BLaER1 treated with 17β-estradiol and CSF1 and Interleukin-3, amounts not matched to agents 10 nM and 100 nM (cell line): ENCODE data around the gene STEAP3.

Experiments used
- H3K27ac ChIP-seq, 11 experiments: shearing (Covaris generic); formaldehyde crosslinking; 2 replicates each; pipeline ENCODE4 v1.8.1; 2022
- H3K27me3 ChIP-seq, 11 experiments: shearing (Covaris generic); formaldehyde crosslinking; 2 replicates each; pipeline ENCODE4 v1.8.1; 2022
- H3K36me3 ChIP-seq, 11 experiments: shearing (Covaris generic); formaldehyde crosslinking; 2 replicates each; pipeline ENCODE4 v1.8.1; 2022
- H3K4me1 ChIP-seq, 10 experiments: shearing (Covaris generic); formaldehyde crosslinking; 2 replicates each; pipeline ENCODE4 v1.8.1; 2022
- H3K4me2 ChIP-seq, 11 experiments: shearing (Covaris generic); formaldehyde crosslinking; 2 replicates each; pipeline ENCODE4 v1.8.1; 2022
- H3K4me3 ChIP-seq, 10 experiments: shearing (Covaris generic); formaldehyde crosslinking; 2 replicates each; pipeline ENCODE4 v1.8.1; 2022
- H3K9ac ChIP-seq, 11 experiments: shearing (Covaris generic); formaldehyde crosslinking; 2 replicates each; pipeline ENCODE4 v1.8.1; 2022
- H3K9me3 ChIP-seq, 11 experiments: shearing (Covaris generic); formaldehyde crosslinking; replicated peaks in 1 of 11; 2 replicates each; pipeline ENCODE4 v1.8.1; 2022
- H4K20me1 ChIP-seq, 11 experiments: shearing (Covaris generic); formaldehyde crosslinking; 2 replicates each; pipeline ENCODE4 v1.8.1; 2022
- Cebpa-rat ChIP-seq, 11 experiments: shearing (Covaris generic); IDR thresholded peaks; 2 replicates each; pipeline ENCODE4 v1.8.1; 2022

The STEAP3 gene

DNA sequence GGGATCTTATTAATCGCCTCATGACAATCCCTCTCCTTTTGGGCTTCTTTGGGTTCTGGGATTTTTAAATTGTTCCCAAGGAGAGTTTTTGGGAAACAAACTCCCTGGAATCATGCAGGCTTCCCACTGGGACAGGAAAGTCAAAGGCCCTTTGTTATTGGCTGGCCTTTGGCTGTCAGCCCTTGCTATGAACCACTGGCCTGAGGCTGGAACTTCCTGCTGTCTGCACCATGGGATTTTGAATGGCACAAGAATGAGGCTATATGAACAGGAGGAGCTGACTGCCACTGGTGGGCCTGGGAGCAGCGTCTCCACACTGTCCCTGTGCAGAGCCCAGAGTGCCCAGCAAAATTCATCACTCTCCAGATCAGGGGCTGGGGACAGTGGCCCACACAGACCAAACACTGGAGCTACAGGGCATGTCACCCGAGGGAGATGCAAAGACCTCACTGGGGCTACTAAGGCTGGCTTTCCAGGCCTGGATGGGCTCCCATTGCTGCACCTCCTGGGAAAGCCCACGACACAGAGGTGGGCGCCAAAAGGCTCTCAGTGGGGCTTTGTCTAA is 35.7 kb downstream of the STEAP3 start:
- Histone ChIP-seq H3K27me3 (no peaks in the 10 kb centered on the region), H3K9me3 (no peaks in the 10 kb centered on the region), H3K4me2 (no peak overlapping the region), H4K20me1 (no peaks in the 10 kb centered on the region; a peak in 1 of 22 replicates), H3K4me1 (peaks cover 0 to 18% (median 14%) of the 10 kb centered on the region in 10 experiments; a peak in 16 of 20 replicates), H3K27ac (no peak overlapping the region), H3K36me3 (peaks cover 5 to 76% (median 26%) of the 10 kb centered on the region in 11 experiments; a peak in 16 of 22 replicates), H3K4me3 (no peak overlapping the region), H3K9ac (no peak overlapping the region)
- TF ChIP-seq Cebpa-rat (IDR thresholded peaks at IDR 0.05): no peak

DNA sequence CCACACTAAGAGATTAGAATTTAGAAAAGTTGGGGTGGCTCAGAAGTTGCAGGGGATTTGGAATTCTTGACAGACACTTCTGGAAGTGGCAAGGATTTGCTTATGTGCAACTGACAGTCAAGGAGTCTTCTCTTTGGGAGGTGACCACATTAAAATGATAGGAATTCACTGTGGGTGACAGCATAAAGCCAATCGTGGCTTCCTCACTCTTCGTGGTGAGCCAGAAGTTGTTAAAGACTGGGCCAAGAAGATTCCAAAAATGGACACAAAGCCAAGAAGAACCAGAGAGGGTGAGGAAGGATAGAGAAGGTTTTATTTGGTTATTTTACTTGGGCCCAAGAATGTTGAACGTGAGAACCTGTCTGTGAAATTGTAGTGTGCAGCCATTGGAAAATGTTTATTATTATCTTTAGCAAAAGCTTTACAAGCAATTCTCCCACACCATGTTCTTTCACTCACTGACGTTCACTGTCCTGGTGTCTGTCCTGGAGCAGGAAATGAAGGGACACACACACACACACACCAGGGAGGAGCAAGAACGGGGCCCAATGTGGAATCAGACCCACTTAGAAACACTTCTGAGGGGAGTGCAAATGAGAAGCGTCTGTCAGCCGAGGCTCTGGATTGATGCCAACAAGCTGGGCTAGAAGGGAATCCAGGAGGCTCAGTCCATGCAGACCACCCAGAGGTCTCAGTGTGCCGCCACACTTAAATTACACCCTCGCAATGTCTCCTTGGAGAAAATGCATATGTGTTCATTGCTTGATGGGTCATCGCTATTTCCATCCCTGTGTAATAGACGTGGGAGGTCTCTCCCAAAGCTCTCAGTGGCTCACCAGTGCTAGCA is 37.2 kb downstream of the STEAP3 start:
- Histone ChIP-seq H3K9me3 (no peaks in the 10 kb centered on the region), H3K27ac (no peak overlapping the region), H4K20me1 (no peaks in the 10 kb centered on the region; a peak in 1 of 22 replicates), H3K36me3 (peaks cover 0 to 69% (median 13%) of the 10 kb centered on the region in 11 experiments; a peak in 14 of 22 replicates), H3K4me1 (peaks cover 0 to 22% (median 15%) of the 10 kb centered on the region in 10 experiments; a peak in 16 of 20 replicates), H3K4me2 (no peak overlapping the region), H3K9ac (no peak overlapping the region), H3K27me3 (no peaks in the 10 kb centered on the region), H3K4me3 (no peak overlapping the region)
- no peak for TF ChIP-seq Cebpa-rat (IDR thresholded peaks at IDR 0.05)

DNA sequence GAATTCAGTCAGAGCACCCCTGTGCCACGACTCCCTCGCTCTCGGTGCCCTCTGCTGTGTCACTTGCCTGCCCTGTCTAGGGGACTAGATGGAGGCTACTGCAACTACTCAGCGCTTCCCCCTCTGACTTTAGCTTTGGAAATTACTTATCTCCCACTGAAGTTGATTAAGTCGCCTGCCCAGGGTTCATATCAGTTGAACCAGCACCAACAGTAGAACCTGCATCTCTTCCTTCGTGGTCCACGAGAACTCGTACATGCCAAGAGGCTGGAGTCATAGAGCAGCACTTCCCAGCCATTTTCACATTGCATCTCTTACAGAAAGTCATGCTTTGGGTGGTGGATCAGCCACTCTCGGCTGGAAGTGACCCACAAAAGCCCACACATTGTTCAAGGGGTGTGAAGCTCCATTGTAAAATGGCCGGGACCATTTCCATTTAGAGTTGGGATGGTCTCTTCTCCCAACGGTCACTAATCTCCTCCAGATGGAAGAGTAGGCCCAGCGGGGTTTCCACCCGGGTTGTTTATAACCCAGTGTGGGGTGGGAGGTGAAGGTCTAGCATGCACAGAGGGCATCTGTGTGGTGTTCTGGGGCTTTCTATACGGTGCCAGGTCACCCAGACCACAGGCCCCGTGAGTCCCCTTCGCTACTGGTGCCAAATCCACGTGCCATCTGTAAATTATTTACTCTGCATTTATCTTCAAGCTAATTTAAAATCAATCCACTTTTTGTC is 38.0 kb downstream of the STEAP3 start:
- H3K4me3 ChIP-seq: no peak overlapping the region
- H3K36me3 ChIP-seq: peaks cover 0 to 68% (median 11%) of the 10 kb centered on the region in 11 experiments; a peak in 13 of 22 replicates

DNA sequence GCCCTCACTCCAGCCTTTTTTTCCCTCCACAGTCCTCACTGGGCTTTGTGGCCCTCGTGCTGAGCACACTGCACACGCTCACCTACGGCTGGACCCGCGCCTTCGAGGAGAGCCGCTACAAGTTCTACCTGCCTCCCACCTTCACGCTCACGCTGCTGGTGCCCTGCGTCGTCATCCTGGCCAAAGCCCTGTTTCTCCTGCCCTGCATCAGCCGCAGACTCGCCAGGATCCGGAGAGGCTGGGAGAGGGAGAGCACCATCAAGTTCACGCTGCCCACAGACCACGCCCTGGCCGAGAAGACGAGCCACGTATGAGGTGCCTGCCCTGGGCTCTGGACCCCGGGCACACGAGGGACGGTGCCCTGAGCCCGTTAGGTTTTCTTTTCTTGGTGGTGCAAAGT is 39.4 kb downstream of the STEAP3 start:
- H3K4me2 ChIP-seq: peak overlapping the region in 5 of 11 experiments; percentile 24 to 76 (median 56); a peak in 5 of 22 replicates
- H3K4me3 ChIP-seq: no peak overlapping the region
- peaks cover 0 to 54% (median 1%) of the 10 kb centered on the region in 11 experiments; a peak in 10 of 22 replicates for H3K36me3 ChIP-seq
- H3K27me3 ChIP-seq: no peaks in the 10 kb centered on the region
- H3K9ac ChIP-seq: no peak overlapping the region
- peaks cover 7 to 31% (median 23%) of the 10 kb centered on the region in 10 experiments for H3K4me1 ChIP-seq
- TF ChIP-seq Cebpa-rat (IDR thresholded peaks at IDR 0.05): no peak
- no peaks in the 10 kb centered on the region for H4K20me1 ChIP-seq
- no peaks in the 10 kb centered on the region for H3K9me3 ChIP-seq
- no peak overlapping the region for H3K27ac ChIP-seq

More for the DNA sequence above, 38.0 kb downstream of the STEAP3 start:
- Histone ChIP-seq H3K4me2 (no peak overlapping the region), H3K27ac (no peak overlapping the region), H3K27me3 (no peaks in the 10 kb centered on the region), H3K9me3 (no peaks in the 10 kb centered on the region), H4K20me1 (no peaks in the 10 kb centered on the region; a peak in 1 of 22 replicates), H3K9ac (no peak overlapping the region), H3K4me1 (peaks cover 0 to 22% (median 15%) of the 10 kb centered on the region in 10 experiments; a peak in 16 of 20 replicates)
- TF ChIP-seq Cebpa-rat (IDR thresholded peaks at IDR 0.05): no peak

DNA sequence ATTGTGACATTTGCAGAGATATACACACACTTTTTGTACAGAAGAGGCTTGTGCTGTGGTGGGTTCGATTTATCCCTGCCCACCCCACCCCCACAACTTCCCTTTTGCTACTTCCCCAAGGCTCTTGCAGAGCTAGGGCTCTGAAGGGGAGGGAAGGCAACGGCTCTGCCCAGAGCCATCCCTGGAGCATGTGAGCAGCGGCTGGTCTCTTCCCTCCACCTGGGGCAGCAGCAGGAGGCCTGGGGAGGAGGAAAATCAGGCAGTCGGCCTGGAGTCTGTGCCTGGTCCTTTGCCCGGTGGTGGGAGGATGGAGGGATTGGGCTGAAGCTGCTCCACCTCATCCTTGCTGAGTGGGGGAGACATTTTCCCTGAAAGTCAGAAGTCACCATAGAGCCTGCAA is 40.0 kb downstream of the STEAP3 start:
- TF ChIP-seq Cebpa-rat (IDR thresholded peaks at IDR 0.05): no peak
- Histone ChIP-seq H3K4me2 (peak overlapping the region in 8 of 11 experiments; percentile 15 to 76 (median 55); a peak in 13 of 22 replicates), H3K9ac (no peak overlapping the region), H3K36me3 (peaks cover 0 to 51% (median 0%) of the 10 kb centered on the region in 11 experiments; a peak in 9 of 22 replicates), H3K4me1 (peaks cover 12 to 36% (median 28%) of the 10 kb centered on the region in 10 experiments), H4K20me1 (no peaks in the 10 kb centered on the region), H3K9me3 (no peaks in the 10 kb centered on the region), H3K4me3 (no peak overlapping the region), H3K27me3 (no peaks in the 10 kb centered on the region), H3K27ac (no peak overlapping the region)

DNA sequence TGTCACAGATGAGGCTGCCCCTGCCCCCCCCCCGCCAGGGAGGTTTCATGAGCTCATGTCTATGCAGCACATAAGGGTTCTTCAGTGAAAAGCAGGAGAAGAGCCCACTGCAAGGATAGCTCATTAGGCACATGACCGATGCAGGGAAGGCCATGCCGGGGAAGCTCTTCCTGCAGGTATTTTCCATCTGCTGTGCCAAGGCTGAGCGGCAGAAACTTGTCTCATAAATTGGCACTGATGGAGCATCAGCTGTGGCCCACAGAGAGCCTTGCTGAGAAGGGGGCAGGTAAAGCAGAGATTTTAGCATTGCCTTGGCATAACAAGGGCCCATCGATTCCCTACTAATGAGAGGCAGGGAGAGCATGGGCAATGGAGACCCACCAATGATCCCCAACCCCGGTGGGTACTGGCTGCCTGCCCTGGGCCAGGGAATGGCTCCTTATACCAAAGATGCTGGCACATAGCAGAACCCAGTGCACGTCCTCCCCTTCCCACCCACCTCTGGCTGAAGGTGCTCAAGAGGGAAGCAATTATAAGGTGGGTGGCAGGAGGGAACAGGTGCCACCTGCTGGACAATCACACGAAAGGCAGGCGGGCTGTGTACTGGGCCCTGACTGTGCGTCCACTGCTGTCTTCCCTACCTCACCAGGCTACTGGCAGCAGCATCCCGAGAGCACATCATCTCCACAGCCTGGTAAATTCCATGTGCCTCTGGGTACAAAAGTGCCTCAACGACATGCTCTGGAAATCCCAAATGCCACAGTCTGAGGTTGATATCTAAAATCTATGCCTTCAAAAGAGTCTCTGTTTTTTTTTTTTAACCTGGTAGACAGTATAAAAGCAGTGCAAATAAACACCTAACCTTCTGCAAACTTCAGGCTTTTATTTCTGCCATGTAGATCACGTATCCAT is 41.4 kb downstream of the STEAP3 start:
- TF ChIP-seq Cebpa-rat (IDR thresholded peaks at IDR 0.05): no peak
- Histone ChIP-seq H4K20me1 (no peaks in the 10 kb centered on the region), H3K9ac (no peak overlapping the region), H3K4me1 (peaks cover 12 to 36% (median 29%) of the 10 kb centered on the region in 10 experiments), H3K4me3 (no peak overlapping the region), H3K27me3 (no peaks in the 10 kb centered on the region), H3K9me3 (peaks cover 0 to 12% (median 9%) of the 10 kb centered on the region in 11 experiments; a peak in 15 of 22 replicates), H3K4me2 (peak overlapping the region in 4 of 11 experiments; percentile 54 to 76 (median 56); a peak in 4 of 22 replicates), H3K27ac (no peak overlapping the region), H3K36me3 (peaks cover 0 to 39% (median 0%) of the 10 kb centered on the region in 11 experiments; a peak in 8 of 22 replicates)

DNA sequence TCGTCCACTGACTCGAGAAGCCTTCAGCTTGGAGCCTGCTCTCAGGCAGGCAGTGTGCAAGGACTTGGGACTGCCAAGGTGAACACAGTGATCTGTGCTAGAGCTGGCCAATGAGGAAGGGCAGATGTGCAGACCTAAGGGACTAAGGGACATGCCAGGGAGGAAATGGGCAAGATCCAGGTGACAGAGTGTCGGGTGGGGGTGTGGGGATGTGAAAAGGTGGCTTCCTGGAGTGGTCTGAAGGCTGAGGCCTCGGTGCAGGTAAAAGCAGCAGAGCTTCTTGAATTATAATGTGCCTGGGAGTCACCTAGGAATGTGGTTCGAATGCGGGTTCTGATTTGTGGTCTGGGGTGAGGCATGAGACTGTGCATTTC is 42.0 kb downstream of the STEAP3 start:
- no peak overlapping the region for H3K4me2 ChIP-seq
- no peak for TF ChIP-seq Cebpa-rat (IDR thresholded peaks at IDR 0.05)
- no peak overlapping the region for H3K27ac ChIP-seq
- H3K4me3 ChIP-seq: no peak overlapping the region
- no peak overlapping the region for H3K9ac ChIP-seq
- peaks cover 5 to 18% (median 15%) of the 10 kb centered on the region in 11 experiments; a peak in 21 of 22 replicates for H3K9me3 ChIP-seq
- peaks cover 0 to 33% (median 0%) of the 10 kb centered on the region in 11 experiments; a peak in 7 of 22 replicates for H3K36me3 ChIP-seq
- H4K20me1 ChIP-seq: no peaks in the 10 kb centered on the region
- peaks cover 12 to 36% (median 29%) of the 10 kb centered on the region in 10 experiments for H3K4me1 ChIP-seq
- no peaks in the 10 kb centered on the region for H3K27me3 ChIP-seq

DNA sequence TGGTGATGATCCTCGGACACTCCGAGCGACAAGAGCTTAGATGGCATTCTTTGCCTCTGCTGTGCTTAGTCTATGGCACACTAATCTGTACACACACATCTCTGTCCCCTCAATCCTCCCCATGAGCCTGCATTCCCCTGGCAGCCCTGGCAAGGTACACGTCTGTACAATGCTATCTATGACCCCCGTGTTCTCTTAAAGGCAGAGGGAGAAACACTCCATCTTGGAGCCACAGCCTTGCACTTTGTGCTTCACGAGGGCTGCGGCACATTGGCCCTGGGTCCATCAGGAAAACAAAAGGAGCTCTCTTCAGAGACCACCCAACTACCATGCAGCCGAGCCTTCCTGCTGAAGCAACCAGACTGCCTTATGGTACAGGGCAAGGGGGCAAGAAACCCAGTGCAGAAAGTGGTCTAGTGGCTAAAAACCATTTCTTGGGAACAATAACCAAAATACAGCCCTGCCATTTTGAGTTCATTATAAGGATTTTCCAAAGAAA is 42.5 kb downstream of the STEAP3 start:
- Histone ChIP-seq H4K20me1 (no peaks in the 10 kb centered on the region), H3K9me3 (peaks cover 6 to 19% (median 15%) of the 10 kb centered on the region in 11 experiments; a peak in 21 of 22 replicates), H3K27me3 (no peaks in the 10 kb centered on the region), H3K9ac (no peak overlapping the region), H3K36me3 (peaks cover 0 to 28% (median 0%) of the 10 kb centered on the region in 11 experiments; a peak in 7 of 22 replicates), H3K4me3 (no peak overlapping the region), H3K4me2 (no peak overlapping the region), H3K4me1 (peaks cover 12 to 36% (median 29%) of the 10 kb centered on the region in 10 experiments), H3K27ac (no peak overlapping the region)
- TF ChIP-seq Cebpa-rat (IDR thresholded peaks at IDR 0.05): no peak
